GM21390 (cell line): ENCODE data around the gene CCDC85A.
"Not testable (repeated sequence)": the region's sequence is repeated elsewhere in the genome, so short reads cannot be mapped to it uniquely, and the experiment has no call there.

ENCODE experiments used
- ATAC-seq: cut with Tn5 transposase; IDR thresholded peaks from one replicate; pipeline ENCODE4 v1.9.1; 2021; ENCODE audit not compliant: unreplicated experiment

Gene CCDC85A

GRCh38 chr2:56183643-56184499 lies at the start of gene CCDC85A:
CCDC85A (plus strand) TSS chr2:56183990; CDS start chr2:56184625, 635 bp downstream.
- peak; percentile 92 for ATAC-seq

DNA sequence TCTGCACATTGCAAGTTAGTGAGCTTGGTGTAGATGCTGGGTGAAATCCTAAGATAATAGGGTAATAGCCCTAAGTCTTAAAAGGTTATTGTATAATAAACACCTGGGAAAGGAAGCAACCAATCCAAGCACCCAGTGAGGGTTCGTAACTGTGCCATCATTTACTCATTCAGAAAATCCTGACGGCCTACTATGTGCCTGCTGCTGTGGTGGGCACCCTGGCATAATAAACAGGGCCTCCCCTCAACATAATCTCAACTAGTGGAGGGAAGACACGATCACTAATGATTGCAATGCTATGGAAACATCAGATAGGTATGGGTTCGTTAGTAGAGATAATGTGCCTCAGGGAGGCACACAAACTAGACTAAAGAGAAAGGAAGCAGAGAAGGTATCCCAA lies 48.9 kb upstream of the CCDC85A start:
- ATAC-seq, result no peak

DNA sequence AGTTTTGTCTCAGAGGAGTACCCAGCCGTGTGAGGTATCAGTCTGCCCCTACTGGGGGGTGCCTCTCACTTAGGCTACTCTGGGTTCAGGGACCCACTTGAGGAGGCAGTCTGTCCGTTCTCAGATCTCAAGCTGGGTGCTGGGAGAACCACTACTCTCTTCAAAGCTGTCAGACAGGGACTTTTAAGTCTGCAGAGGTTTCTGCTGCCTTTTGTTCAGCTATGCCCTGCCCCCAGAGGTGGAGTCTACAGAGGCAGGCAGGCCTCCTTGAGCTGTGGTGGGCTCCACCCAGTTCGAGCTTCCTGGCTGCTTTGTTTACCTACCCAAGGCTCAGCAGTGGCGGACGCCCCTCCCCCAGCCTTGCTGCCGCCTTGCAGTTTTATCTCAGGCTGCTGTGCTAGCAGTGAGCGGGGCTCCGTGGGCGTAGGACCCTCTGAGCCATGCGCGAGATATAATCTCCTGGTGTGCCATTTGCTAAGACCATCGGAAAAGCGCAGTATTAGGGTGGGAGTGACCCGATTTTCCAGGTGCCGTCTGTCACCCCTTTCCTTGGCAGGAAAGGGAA lies 41.2 kb upstream of the CCDC85A start:
- ATAC-seq, result not testable (repeated sequence)

DNA sequence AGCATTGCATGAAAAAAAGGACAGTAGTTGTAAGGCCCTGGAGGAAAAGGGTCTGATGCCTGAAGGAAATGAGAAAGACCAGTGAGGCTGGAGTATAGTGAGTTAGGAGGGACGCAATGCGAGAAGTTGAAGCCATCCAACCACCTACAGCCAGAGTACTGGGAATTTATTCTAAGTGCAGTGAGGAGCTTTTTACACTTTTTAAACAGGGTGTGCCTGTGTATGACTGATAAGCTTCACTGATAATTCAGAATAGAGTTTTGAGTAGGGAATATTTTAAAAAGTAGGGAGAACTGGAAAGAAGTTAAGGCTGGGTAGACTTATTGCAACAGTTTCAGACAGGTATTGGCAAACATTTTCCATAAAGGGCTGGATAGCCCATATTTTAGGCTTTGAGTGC lies 35.9 kb upstream of the CCDC85A start:
- no peak for ATAC-seq

- ATAC-seq, result no peak
These were observed 35.0 kb upstream of the CCDC85A start for GRCh38 chr2:56148825-56149224.

DNA sequence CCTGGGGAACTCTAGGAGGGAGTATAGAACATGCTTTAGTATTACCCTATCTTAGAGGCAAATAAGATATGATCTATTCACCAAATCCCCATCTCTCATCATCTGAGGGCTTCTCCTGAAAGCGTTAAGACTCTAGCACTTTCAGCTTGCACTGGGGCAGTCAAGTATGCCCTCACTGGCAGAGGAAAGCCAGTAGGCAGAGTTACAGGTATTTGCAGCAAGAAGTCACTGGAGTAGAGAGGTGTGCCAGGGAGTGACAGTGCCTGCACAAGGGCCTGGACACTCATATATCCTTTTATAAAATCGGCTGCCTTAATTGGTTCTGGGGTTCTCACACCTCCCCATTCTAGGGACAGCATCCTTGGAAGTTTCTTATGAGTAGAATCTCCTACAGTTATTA lies 31.9 kb upstream of the CCDC85A start:
- ATAC-seq, result no peak

GRCh38 chr2:56155188-56155587 lies 28.6 kb upstream of the CCDC85A start:
- ATAC-seq, result no peak

DNA sequence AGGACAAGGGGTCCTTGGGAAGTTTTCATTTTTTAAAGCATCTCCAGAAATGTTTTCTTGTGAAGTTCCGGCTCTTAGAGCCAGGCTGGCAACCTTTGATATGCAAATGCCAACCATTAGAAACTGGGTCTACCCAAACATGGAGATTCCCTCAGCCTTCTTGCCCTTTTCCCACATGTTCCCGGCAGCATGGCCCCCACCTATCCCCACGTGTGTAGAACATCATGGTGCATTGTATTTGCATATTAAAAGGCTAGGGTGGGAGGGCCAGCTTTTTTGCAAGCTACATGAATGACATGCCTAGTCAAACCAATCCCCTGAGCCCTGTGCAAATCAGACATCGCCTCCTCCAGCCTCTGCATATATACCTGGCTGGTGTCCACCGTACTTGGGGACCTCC lies 23.9 kb upstream of the CCDC85A start:
- not testable (repeated sequence) for ATAC-seq

DNA sequence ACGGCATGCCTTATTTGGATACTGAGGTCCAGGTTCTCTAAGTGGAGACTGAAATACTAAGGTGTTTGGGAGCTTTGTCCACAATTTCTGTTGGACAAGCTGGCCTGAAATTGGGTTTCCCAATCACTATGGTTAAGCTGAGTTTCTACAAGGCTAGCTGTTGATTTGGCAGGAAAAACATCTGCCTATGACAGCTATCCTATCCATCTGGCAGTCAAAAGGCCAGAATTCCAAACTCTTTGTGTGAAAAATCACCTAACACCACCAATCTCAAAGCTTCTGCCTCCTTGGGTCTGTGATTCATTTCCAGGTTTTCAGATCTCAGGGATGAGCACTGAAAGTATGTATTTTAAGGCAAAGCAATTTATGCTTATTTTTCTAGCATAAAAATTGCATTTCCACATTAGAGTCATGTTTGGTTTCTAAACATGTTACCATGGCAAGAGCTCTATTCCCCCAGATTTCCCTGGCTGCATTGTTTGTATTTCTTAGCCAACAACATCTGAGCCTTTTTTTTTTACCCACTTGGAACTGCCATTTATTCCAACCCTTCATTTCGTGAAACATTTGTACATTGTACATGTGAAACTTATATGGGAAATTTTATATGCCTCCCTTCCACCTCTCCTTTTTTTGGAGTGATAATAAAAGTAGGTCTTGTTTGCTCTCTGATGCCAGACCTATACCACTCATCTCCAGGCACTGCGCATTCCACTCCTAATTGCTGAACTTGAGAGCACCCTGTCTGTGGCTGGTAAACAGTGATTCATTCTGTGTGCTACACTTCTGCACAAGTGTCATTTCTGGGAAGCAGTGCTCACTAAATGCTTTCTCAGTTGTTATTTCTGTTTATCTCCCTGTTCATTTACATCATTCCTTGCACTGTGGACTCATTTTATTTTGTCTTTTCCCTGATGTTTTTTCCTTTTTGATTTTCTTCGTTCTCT lies 15.9 kb upstream of the CCDC85A start:
- no peak for ATAC-seq

- ATAC-seq, result no peak
These were observed 14.3 kb upstream of the CCDC85A start for GRCh38 chr2:56169521-56169920.

GRCh38 chr2:56170504-56170903 lies 13.3 kb upstream of the CCDC85A start:
- no peak for ATAC-seq

GRCh38 chr2:56170988-56171387 lies 12.8 kb upstream of the CCDC85A start:
- ATAC-seq, result no peak

DNA sequence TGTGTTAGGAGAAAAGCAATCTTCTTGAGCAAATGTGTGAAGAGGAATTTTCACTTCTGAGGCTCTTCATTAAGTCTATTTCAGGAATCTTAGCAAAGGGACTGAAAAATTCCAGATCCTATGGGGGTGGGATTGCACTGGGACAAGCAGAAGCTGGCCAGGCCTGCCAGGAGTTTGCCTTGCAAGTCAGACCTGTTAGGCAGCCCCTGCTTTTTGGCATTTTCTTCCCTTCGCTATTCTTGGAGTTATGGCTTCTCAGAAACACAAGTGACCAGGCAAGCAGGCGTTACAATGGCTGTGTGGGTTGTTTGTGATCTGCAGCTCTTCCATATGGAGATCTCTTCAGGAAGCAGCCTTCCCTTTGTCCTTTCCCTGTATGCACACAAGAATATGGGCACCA lies 8.0 kb upstream of the CCDC85A start:
- no peak for ATAC-seq

DNA sequence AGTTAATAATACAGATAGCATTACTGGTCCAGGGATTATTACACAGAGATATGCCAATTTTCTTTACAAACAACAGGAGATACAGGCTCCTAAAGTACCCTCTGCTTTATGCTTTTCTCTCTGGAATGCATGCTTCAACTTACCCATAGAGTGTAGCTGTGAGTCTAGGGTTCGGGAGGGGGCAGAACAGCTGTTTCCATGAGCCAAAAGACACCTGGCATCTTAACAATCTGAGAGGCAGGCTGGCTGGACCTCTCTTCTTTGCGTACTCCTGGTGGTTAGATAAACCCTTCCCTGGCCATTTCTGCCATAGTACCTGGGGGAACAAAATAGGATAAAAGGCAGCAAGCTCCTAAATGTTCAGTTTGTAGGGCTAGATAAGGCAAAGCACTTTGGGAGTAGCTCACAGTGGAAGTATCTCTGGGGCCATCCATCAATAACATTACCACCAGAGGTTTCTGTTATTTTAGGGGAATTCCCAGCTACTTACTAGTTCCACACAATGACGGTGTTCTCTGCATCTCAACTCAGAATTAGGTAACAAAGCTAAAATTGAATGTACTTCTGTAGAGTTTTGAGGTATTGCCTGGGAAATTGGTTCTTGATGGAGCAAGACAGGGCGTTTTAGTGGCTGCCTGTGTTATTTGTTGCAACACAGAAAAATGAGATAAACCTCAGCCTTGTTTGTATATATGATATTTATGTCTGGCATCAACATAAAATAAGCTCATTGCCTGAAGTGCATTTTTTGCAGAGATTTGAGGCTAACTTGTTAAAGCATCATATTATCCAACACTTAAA lies 6.2 kb upstream of the CCDC85A start:
- peak; percentile 80 for ATAC-seq

DNA sequence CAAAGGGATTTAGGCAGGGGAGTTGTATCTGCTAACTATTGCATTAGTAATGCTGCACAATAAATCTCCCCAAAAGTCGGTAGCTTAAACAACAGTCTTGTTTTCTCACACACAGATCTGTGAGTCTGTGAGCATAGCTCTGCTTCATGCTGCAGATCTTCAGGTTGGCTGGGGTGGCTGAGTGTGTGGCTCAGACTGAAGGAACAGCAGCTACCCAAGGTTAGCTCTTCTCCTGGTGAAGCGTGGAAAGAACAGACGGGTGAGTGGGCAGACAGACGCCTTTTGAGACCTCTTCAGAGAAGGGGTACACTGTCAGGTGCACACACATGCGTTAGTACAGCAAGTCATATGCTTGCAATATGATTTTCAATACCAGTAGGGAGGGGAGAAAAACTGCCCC lies 3.9 kb upstream of the CCDC85A start:
- no peak for ATAC-seq

GRCh38 chr2:56182420-56182819 lies 1.4 kb upstream of the CCDC85A start:
- no peak for ATAC-seq

- peak; percentile 19 for ATAC-seq
These were observed 766 bp downstream of the CCDC85A start for GRCh38 chr2:56184500-56185011.

- no peak for ATAC-seq
These were observed 1.4 kb downstream of the CCDC85A start for GRCh38 chr2:56185101-56185581.

- no peak for ATAC-seq
These were observed 1.8 kb downstream of the CCDC85A start for GRCh38 chr2:56185582-56186046.

DNA sequence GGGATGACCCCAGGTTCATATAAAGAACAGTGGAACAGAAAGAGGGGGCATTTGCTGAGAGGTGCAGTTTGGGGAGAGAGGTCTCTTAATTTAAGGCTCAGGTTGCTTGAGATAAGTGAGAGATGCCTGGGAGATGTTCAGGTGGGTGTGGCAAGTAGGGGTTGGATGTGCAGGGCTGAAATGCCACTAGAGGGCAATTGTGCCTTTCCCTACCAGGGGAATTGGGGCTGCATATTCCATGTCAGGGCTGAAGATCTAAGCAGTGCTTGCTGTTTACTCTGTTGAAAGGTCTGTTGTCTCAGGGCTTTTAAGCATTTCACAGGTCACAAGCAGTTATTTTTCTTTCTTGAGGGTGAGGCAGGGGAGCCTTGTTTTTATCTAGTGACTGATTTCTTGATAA lies 7.8 kb downstream of the CCDC85A start:
- ATAC-seq, result no peak
